Caki2 (cell line): ENCODE results near the gene NLRP3. TPM values are rescaled to one million over a fixed set of nuclear protein-coding genes. Genes with fewer than 3 reads are reported as not detected.
"Not testable (repeated sequence)": the region's sequence is repeated elsewhere in the genome, so short reads cannot be mapped to it uniquely, and the experiment has no call there.

Experiments
- DNase-seq: peaks from one replicate; pipeline ENCODE4 v3.0.0-alpha.2; 2015; ENCODE audit warnings: low read depth
- in situ Hi-C: cut with HindIII; loops from 2 replicates; pipeline ENCODE4 v1.10.0; 2016; ENCODE audit warnings: low sequenced_read_pairs, low pct_unique_long_range_greater_than_20kb, mixed read lengths
- total RNA-seq: library from RNA; depleted of rRNA; stranded (reverse); fragments of >200 nt; shearing (Covaris generic); gene quantifications from 2 replicates; pipeline ENCODE4 v1.2.3, GENCODE V29; 2014; ENCODE audit warnings: low replicate concordance

Gene NLRP3
- total RNA-seq, 1 experiment from 2014 or later, result not detected

GRCh38 chr1:247453245-247453644, 37.3 kb downstream of the NLRP3 start:
- in situ Hi-C loops, result no loop called here
- DNase-seq, result no peak

GRCh38 chr1:247453997-247454396, 38.0 kb downstream of the NLRP3 start:
- DNase-seq, result no peak
- in situ Hi-C loops, result no loop called here

GRCh38 chr1:247456021-247456420, 40.0 kb downstream of the NLRP3 start:
- DNase-seq, result no peak
- in situ Hi-C loops, result no loop called here

DNA sequence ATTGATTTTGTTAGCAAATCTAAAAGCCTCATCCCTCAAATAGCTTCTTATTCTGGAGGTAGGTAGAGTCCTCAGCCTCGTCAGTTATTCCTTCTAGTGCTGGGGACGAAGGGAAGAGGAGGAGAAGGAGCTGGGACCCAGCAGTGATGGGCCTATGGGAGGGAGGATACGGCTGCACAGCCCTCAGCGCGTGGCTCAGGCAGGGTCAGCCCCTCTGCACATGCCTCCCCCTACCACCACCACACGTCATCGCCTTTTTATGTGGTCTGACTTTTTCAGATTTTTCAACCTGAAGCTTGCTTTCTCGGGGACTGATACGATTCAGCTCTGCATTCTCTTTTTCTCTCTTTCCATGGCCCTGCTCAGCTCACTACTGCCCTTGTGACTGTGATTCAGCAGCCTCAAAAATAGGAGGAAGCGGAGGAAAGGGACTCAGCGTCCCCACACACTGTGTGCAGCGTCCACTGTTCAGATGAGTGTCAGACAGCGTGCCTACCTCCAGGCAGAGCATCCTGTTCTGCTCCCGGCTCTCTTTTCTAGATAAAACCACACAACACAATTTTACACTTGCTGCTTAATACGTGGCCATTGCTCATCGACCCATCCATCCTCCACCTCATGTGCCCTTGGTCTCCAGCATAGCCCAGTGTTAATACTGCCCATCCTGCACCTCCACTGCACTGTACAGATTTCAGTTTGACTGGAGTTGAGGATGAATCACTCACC, 41.1 kb downstream of the NLRP3 start:
- DNase-seq, result no peak

DNA sequence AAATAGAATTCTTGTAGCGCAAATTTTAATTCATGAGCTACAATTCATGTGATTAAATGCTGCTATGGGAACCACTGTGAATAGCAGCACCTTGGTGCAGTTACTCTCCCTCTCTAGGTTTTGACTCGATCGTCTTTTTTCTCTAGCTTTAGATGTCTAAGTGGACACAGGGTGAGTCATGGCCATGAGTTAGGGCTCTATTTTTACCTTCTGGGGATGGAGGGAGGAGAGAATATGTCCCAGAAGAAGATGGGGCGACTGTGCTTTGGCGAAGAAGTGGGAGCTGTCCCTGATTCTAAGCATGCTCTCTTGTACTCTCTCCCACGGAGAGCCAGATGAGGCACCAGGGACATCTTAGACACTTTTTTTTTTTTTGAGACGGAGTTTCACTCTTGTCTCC, 43.5 kb downstream of the NLRP3 start:
- in situ Hi-C loops, result no loop called here
- DNase-seq, result no peak

More for the DNA sequence above, 41.1 kb downstream of the NLRP3 start:
- in situ Hi-C loops, result no loop called here

DNA sequence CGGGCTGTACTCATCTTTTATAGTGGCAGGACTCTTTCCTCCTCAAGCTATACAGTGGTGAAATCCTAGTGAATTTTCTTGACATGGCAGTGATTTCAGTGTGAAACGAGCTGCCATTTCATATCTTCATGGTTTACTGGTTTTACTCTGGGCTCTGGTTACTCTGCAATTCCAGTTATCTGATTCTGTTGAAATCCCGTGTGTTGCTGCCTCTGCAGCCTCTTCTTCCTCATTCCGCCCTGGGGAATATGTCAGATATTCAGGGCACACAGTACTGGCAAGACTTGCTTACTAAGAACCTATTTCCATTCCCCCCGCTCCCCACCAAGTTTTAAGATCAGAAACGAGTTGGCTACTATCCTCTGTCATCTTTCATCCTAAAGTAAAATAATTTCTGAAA, 49.8 kb downstream of the NLRP3 start:
- in situ Hi-C loops, result no loop called here
- DNase-seq, result no peak

- in situ Hi-C loops, result no loop called here
- DNase-seq, result no peak
Observed at GRCh38 chr1:247467129-247467528, 51.2 kb downstream of the NLRP3 start.

GRCh38 chr1:247468481-247469140, 52.6 kb downstream of the NLRP3 start:
- DNase-seq, result no peak
- in situ Hi-C loops, result no loop called here

- no peak for DNase-seq
- in situ Hi-C loops, result no loop called here
Observed at GRCh38 chr1:247469141-247469535, 53.2 kb downstream of the NLRP3 start.

GRCh38 chr1:247470942-247471429, 55.0 kb downstream of the NLRP3 start:
- in situ Hi-C loops, DNase-seq: not testable (repeated sequence)

DNA sequence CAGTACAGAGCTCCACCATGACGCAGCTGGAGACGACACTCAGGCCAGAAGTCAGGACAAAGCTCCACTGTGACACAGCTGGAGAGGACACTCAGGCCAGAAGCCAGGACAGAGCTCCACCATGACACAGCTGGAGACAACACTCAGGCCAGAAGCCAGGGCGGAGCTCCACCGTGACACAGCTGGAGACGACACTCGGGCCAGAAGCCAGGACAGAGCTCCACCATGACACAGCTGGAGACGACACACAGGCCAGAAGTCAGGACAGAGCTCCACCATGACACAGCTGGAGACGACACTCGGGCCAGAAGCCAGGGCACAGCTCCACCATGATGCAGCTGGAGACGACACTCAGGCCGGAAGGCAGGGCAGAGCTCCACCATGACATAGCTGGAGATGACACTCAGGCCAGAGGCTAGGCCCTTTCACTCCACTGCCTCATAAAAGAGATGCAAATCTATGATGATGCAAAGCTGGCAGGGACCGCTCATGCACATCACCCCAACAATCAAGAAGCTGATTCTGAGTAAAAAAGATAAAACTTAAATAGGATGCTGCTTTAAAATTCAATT, 55.6 kb downstream of the NLRP3 start:
- no peak for DNase-seq
- in situ Hi-C loops, result no loop called here

DNA sequence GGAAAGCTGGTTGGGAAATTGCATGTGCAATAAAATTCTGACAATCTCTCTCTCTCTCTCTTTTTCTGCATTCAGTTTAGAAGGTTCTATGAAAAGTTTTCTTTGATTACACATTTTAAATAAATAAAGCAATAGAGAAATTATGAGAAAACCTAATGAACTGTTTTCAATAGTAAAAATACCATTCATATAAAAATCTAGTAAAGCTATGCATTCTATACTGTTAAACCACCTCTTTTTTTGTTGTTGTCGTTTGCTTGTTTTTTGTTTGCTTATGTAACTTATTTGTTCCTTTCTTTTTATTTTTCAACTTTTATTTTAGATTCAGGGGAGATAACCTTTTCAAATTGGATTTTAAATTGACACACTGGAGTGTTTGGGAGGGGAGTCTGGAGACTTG, 56.1 kb downstream of the NLRP3 start:
- DNase-seq, result no peak
- in situ Hi-C loops, result no loop called here

GRCh38 chr1:247474367-247474766, 58.4 kb downstream of the NLRP3 start:
- no peak for DNase-seq
- in situ Hi-C loops, result no loop called here

DNA sequence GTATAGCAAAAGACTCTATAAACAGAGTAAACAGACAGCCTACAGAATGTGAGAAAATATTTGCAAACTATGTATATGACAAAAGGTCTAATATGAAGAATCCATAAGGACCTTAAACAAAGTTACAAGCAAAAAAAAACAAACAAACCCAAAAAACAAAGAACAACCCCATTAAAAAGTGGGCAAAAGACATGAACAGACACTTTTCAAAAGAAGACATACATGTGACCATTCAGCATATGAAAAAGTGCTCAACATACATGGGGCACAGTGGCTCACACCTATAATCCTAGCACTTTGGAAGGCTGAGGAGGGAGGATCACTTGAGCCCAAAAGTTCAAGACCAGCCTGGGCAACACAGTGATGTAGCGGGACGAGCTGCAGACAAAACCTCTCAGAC, 59.8 kb downstream of the NLRP3 start:
- in situ Hi-C loops, result no loop called here

DNA sequence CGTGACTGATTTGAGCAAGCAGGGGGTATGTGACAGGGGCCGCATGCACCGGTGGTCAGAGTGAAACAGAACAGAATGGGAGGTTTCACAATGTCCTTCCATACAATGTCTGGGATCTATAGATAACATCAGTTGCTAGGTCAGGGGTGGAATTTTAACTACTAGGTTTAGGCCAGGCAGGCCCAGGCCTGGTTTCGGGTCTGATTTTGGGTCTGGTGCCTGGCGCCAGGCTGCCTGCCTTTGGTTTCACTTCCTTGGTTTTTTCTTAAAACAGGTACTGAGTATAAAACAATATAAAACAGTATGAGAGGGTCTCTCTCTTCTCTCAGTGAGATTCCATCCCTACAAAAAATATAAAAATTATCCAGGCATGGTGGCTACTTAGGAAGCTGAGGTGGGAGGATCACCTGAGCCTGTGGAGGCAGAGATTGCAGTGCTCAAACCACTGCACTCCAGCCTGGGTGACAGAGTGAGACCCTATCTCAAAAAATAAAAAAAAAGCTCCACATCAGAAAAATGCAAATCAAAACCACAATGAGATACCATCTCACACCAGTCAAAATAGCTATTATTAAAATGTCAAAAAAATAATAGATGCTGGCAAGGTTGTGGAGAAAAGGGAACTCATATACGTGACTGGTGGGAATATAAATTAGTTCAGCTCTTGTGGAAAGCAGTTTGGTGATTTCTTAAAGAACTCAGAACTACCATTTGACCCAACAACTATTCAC, 60.5 kb downstream of the NLRP3 start:
- DNase-seq, in situ Hi-C loops: not testable (repeated sequence)

More for the DNA sequence above, 59.8 kb downstream of the NLRP3 start:
- no peak for DNase-seq

- in situ Hi-C loops, result no loop called here
- no peak for DNase-seq
Observed at GRCh38 chr1:247482747-247483146, 66.8 kb downstream of the NLRP3 start.

DNA sequence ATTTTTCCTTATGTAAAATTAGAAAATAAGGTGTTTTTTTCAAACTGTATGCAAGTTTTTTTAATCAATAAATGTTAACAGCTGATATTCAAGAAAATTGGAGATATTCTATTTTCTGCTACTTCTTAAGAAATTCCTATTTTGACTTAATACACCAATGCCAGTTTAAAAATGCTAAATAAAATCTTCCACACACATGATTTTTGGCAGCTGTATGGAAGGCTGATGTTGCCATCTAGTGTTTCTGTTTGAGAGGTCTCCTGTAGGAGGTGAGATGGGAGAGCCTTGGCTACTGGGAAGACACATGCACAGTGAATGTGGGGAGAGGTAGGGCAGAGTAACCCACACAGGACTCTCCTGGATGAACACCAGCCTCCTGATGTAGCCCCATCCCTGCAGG, 71.1 kb downstream of the NLRP3 start:
- in situ Hi-C loops, result no loop called here
- peak; percentile 12 for DNase-seq

DNA sequence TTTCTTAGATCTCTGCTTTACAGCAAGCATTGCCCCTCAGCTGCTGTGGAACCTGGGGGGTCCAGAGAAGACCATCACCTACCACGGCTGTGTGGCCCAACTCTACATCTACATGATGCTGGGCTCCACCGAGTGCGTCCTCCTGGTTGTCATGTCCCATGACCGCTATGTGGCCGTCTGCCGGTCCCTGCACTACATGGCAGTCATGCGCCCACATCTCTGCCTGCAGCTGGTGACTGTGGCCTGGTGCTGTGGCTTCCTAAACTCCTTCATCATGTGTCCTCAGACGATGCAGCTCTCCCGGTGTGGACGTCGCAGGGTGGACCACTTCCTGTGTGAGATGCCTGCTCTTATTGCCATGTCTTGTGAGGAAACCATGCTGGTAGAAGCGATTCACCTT, 75.4 kb downstream of the NLRP3 start:
- no peak for DNase-seq
- in situ Hi-C loops, result no loop called here

GRCh38 chr1:247493106-247493505, 77.1 kb downstream of the NLRP3 start:
- DNase-seq, result no peak
- in situ Hi-C loops, result no loop called here
